Stimulated activated CD4-positive, alpha-beta T cell treated with anti-CD3 and anti-CD28 coated beads, Interleukin-2, amount 100 ng/mL, for 4 hours (primary cell): ENCODE measurements around the gene SEPTIN5.

Experiments used
- DNase-seq: peaks from one replicate; pipeline ENCODE4 v3.0.0-alpha.2; 2020; ENCODE audit warnings: low read depth

SEPTIN5 gene

GRCh38 chr22:19748991-19749664, 34.8 kb downstream of the SEPTIN5 start:
- DNase-seq, result no peak

- DNase-seq, result no peak
These were observed 35.6 kb downstream of the SEPTIN5 start for GRCh38 chr22:19749876-19750275.

- DNase-seq, result no peak
These were observed 36.5 kb downstream of the SEPTIN5 start for GRCh38 chr22:19750507-19751490.

- no peak for DNase-seq
These were observed 37.4 kb downstream of the SEPTIN5 start for GRCh38 chr22:19751497-19752245.

- DNase-seq, result no peak
These were observed 39.0 kb downstream of the SEPTIN5 start for GRCh38 chr22:19753090-19753842.

- no peak for DNase-seq
These were observed 39.8 kb downstream of the SEPTIN5 start for GRCh38 chr22:19753996-19754700.

- no peak for DNase-seq
These were observed 40.4 kb downstream of the SEPTIN5 start for GRCh38 chr22:19754701-19755144.

GRCh38 chr22:19755145-19755710, 40.9 kb downstream of the SEPTIN5 start:
- no peak for DNase-seq

GRCh38 chr22:19755722-19756287, 41.5 kb downstream of the SEPTIN5 start:
- no peak for DNase-seq

GRCh38 chr22:19756288-19757128, 42.2 kb downstream of the SEPTIN5 start:
- peak; percentile 47 for DNase-seq

GRCh38 chr22:19757140-19757984, 43.1 kb downstream of the SEPTIN5 start:
- DNase-seq, result no peak

- DNase-seq, result no peak
These were observed 43.9 kb downstream of the SEPTIN5 start for GRCh38 chr22:19757985-19758895.

- DNase-seq, result no peak
These were observed 44.7 kb downstream of the SEPTIN5 start for GRCh38 chr22:19758896-19759426.

- DNase-seq, result no peak
These were observed 45.2 kb downstream of the SEPTIN5 start for GRCh38 chr22:19759427-19760057.

- no peak for DNase-seq
These were observed 46.0 kb downstream of the SEPTIN5 start, which contains the start of gene TBX1 for GRCh38 chr22:19760058-19760950. Gene TBX1 (plus strand): TSS chr22:19760778. CDS start chr22:19760844, 66 bp downstream.
